Tibial artery (tissue), 4 donors: ENCODE results near the gene WNT10A.

Experiments
- DNase-seq, 2 donors: peaks; one replicate each; pipeline ENCODE4 v3.0.0-alpha.2; 2019
- H3K27ac ChIP-seq, 2 donors: fragments of 200-600 bp; sonication (generic) in 1 of 2; 1 replicate in 1 of 2; 2 replicates in 1 of 2; pipeline ENCODE4 v1.5.1; 2018 to 2019; ENCODE audit warnings: mild to moderate bottlenecking in 1 of 2
- H3K27me3 ChIP-seq, 2 donors: fragments of 200-600 bp; sonication (generic) in 1 of 2; one replicate each; pipeline versions ENCODE4 v1.5.1 to v1.6.0; 2016 to 2019
- H3K36me3 ChIP-seq, 3 donors: fragments of 200-600 bp; sonication (generic) in 2 of 3; one replicate each; pipeline ENCODE4 v1.5.1; 2016 to 2019; ENCODE audit warnings: mild to moderate bottlenecking in 2 of 3
- H3K4me1 ChIP-seq, 4 donors: fragments of 200-600 bp; sonication (generic) in 2 of 4; 1 replicate in 3 of 4; 2 replicates in 1 of 4; pipeline ENCODE4 v1.5.1; 2016 to 2019
- H3K4me3 ChIP-seq, 2 donors: fragments of 200-600 bp; sonication (generic) in 1 of 2; 1 replicate in 1 of 2; 2 replicates in 1 of 2; pipeline ENCODE4 v1.5.1; 2018 to 2019; ENCODE audit warnings: mild to moderate bottlenecking in 2 of 2
- H3K9me3 ChIP-seq, 3 donors: fragments of 200-600 bp; sonication (generic) in 1 of 3; one replicate each; pipeline ENCODE4 v1.5.1; 2016 to 2019
- CTCF ChIP-seq, 2 experiments: fragments of 200-600 bp in 1 of 2; fragments of 450-650 bp in 1 of 2; IDR thresholded peaks; one replicate each; pipeline ENCODE4 v1.5.1; 2017 to 2019; ENCODE audit warnings: antibody characterized with exemption in 2 of 2, mild to moderate bottlenecking in 1 of 2, moderate library complexity in 1 of 2
- intact Hi-C: fragments of 100-400 bp; cut with DNase I; formaldehyde crosslinking; loops from one replicate; pipeline ENCODE4 v1.15.0; 2023; ENCODE audit warnings: low total_unique reads

Gene WNT10A

DNA sequence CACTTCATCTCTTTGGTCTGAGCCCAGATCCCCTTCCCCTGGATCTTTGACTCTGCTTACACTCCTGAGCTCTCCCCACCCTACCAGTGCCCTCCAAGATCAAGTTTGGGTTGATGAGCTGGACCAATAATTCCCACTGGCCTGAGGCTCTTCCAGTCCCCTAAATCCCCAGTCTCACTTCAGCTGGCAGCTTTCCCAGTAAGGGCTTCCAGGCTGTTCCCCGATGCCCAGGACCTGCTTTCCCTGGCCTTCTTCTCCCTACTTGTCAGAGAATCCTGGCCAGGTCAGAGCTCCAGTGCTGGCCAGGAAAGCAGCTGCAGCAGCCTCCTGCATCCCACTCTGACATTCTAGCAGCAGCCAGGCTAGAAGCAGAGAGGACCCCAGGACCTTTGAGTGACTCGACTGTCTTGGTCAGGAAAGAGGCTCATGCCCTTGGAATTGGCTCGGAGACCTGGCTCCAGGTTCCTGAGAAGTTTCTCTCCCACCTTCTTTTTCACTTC is 17.6 kb upstream of the WNT10A start:
- Histone ChIP-seq H3K9me3 (no peaks in the 10 kb centered on the region), H3K4me3 (no peak overlapping the region), H3K36me3 (no peaks in the 10 kb centered on the region), H3K27me3 (peaks cover 0 to 90% of the 10 kb centered on the region in 2 donors), H3K4me1 (peaks cover 0 to 25% (median 23%) of the 10 kb centered on the region in 4 donors), H3K27ac (no peak overlapping the region)
- TF ChIP-seq CTCF (IDR thresholded peaks at IDR 0.05): no peak
- no peak for DNase-seq
- intact Hi-C loops: no loop called here

DNA sequence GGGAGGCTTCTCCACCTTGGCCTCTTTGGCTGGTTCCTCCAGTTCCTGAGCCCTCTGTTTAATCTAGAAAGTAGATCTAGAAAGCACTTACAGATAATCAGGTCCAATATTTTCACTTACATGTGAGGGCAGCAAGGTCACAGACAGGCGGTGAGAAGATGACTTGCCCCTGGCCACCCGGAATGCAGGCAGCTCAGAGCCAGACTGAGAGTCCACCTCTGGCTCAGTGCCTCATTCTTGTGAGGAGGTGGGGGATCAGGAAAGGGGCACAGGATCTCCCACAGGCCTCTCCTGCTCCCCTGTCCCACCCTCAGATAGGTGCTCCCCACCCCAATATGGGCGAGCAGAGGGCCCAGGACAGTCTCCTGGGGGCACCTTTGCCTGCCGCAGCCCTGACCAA is 15.3 kb upstream of the WNT10A start:
- peaks cover 0 to 8% (median 8%) of the 10 kb centered on the region in 4 donors for H3K4me1 ChIP-seq
- TF ChIP-seq CTCF (IDR thresholded peaks at IDR 0.05): no peak
- H3K27ac ChIP-seq: no peak overlapping the region
- intact Hi-C loops: no loop called here
- no peaks in the 10 kb centered on the region for H3K36me3 ChIP-seq
- no peaks in the 10 kb centered on the region for H3K9me3 ChIP-seq
- DNase-seq: no peak
- peaks cover 0 to 88% of the 10 kb centered on the region in 2 donors for H3K27me3 ChIP-seq
- no peak overlapping the region for H3K4me3 ChIP-seq

GRCh38 chr2:218865999-218866398 is 14.7 kb upstream of the WNT10A start:
- no peaks in the 10 kb centered on the region for H3K9me3 ChIP-seq
- no peak overlapping the region for H3K4me3 ChIP-seq
- DNase-seq: no peak
- no peak for TF ChIP-seq CTCF (IDR thresholded peaks at IDR 0.05)
- H3K27ac ChIP-seq: no peak overlapping the region
- H3K4me1 ChIP-seq: peaks cover 0 to 4% (median 4%) of the 10 kb centered on the region in 4 donors
- peaks cover 0 to 88% of the 10 kb centered on the region in 2 donors for H3K27me3 ChIP-seq
- H3K36me3 ChIP-seq: no peaks in the 10 kb centered on the region
- intact Hi-C loops: no loop called here

DNA sequence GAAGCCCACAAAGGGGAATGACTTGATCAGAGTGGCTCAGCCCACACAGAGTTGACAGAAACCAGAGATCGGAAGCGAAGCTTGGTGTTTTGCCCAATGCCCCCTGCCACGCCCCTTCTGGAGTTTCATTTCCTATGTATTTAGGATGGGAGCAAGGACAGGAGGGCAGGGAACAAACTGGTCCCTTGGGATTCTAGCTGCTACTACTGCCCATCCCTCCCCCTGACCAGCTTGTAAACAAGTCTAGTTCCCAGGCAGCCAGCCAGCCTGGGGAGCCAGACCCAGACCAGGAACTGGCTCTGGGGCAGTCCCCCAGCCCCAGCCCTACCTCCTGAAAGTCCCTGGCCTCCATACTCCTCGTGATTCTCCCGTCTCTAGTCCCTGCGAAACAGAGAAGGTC is 12.8 kb upstream of the WNT10A start:
- no peak for DNase-seq
- intact Hi-C loops: no loop called here
- H3K27ac ChIP-seq: no peak overlapping the region
- peaks cover 0 to 88% of the 10 kb centered on the region in 2 donors for H3K27me3 ChIP-seq
- H3K9me3 ChIP-seq: no peaks in the 10 kb centered on the region
- no peaks in the 10 kb centered on the region for H3K36me3 ChIP-seq
- no peak overlapping the region for H3K4me3 ChIP-seq
- H3K4me1 ChIP-seq: peaks cover 0 to 17% (median 12%) of the 10 kb centered on the region in 4 donors
- TF ChIP-seq CTCF (IDR thresholded peaks at IDR 0.05): no peak

GRCh38 chr2:218869064-218869463 is 11.6 kb upstream of the WNT10A start:
- no peak for DNase-seq
- TF ChIP-seq CTCF (IDR thresholded peaks at IDR 0.05): no peak
- Histone ChIP-seq H3K4me1 (peaks cover 0 to 27% (median 19%) of the 10 kb centered on the region in 4 donors), H3K27ac (no peak overlapping the region), H3K9me3 (no peaks in the 10 kb centered on the region), H3K27me3 (peaks cover 0 to 89% of the 10 kb centered on the region in 2 donors), H3K36me3 (no peaks in the 10 kb centered on the region), H3K4me3 (no peak overlapping the region)
- intact Hi-C loops: no loop called here

DNA sequence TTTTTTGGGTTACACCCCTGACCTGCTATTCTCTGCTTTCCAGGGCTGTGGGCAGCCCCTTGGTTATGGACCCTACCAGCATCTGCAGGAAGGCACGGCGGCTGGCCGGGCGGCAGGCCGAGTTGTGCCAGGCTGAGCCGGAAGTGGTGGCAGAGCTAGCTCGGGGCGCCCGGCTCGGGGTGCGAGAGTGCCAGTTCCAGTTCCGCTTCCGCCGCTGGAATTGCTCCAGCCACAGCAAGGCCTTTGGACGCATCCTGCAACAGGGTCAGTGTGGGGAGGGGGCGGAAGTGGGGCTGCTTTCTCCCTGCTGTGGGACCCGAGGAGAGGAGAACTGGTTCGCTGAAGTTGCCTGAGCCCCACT is 9.7 kb upstream of the WNT10A start:
- peak overlapping the region; percentile 3 to 33 for H3K4me3 ChIP-seq
- peaks cover 0 to 84% of the 10 kb centered on the region in 2 donors for H3K27me3 ChIP-seq
- H3K9me3 ChIP-seq: no peaks in the 10 kb centered on the region
- no peak for TF ChIP-seq CTCF (IDR thresholded peaks at IDR 0.05)
- peaks cover 0 to 27% (median 19%) of the 10 kb centered on the region in 4 donors for H3K4me1 ChIP-seq
- intact Hi-C loops: no loop called here
- no peak overlapping the region for H3K27ac ChIP-seq
- no peaks in the 10 kb centered on the region for H3K36me3 ChIP-seq
- no peak for DNase-seq
